ENCODE measurements around the gene CD2AP. TPM values are rescaled to one million over a fixed set of nuclear protein-coding genes. Genes with fewer than 3 reads are reported as not detected.

Gene CD2AP
- total RNA-seq, 1 experiment from 2014 or later, result 43.8 TPM

Other genes with a start within 250 kb of the CD2AP start
- 48.3 TPM for gene TNFRSF21, start 167.9 kb upstream of the CD2AP start, total RNA-seq (2021; ENCODE audit: unreplicated experiment)
- not detected for gene ADGRF4, start 220.8 kb downstream of the CD2AP start, total RNA-seq (2021; ENCODE audit: unreplicated experiment)